Mammary epithelial cell (primary cell): ENCODE results near the gene KRT1.

Experiments
- CTCF ChIP-seq, 2 donors: IDR thresholded peaks in 1 of 2; conservative IDR thresholded peaks in 1 of 2; 2 replicates each; pipeline ENCODE4 v1.5.1; 2011 to 2012; ENCODE audit warnings: inconsistent platforms in 2 of 2, low read length in 2 of 2, mild to moderate bottlenecking in 2 of 2, control low read depth in 1 of 2, low read depth in 1 of 2; ENCODE audit not compliant: insufficient read depth in 1 of 2; ENCODE audit errors: extremely low read depth in 1 of 2
- EZH2 ChIP-seq: IDR thresholded peaks from 2 replicates; pipeline ENCODE4 v1.6.1; 2012; ENCODE audit warnings: low read length, inconsistent platforms, borderline replicate concordance

GRCh38 chr12:52681526-52682380, 1.5 kb upstream of the KRT1 start:
- TF ChIP-seq CTCF (conservative IDR thresholded peaks at IDR 0.05 in 1 of 2, IDR thresholded peaks at IDR 0.05 in 1 of 2; ENCODE audit: extremely low read depth in 1 of 2, insufficient read depth in 1 of 2, low read depth in 1 of 2, low read length in 2 of 2) = no peak
- TF ChIP-seq EZH2 = no peak
